Fibroblast of skin of left biceps (primary cell): ENCODE measurements around the gene MORN1.

ENCODE experiments used
- DNase-seq, 2 experiments: peaks; one replicate each; pipeline ENCODE4 v3.0.0-alpha.2; 2013; ENCODE audit warnings: low read depth in 2 of 2

Gene MORN1

DNA sequence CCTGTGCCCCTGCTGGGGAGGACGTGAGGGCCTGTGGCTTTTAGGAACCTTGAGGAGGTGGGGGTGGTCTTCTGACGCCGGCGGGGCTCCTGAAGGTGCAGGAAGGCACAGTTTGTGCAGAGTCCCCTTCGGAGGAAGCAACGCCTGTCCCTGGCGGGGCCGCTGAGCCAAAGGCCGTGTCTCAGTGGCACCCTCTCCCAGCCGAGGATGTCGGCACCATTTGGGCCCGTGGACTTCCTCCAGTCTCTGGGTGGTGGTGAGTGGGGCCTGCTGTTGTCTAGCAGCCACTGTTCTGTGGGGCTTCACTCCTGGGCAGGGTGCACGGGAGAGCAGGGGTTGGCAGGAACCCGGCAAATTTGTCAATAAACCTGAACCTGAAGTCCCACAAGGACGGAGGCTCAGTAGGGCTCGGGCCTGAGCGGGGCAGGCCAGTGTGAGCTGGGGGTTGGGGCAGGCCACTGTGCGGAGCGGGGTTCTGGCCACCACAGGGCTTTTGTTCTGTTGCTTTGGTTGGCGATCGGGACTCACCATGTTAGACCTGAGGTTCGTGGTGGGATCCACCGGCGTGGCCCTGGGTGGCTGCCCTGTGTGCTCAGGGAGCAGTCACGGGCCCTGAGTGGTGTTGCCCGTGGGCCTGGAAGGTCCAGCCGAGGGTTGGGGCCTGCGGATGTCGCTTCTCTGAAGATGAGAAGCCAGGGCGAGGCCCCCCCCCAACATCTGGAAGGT, 98.5 kb downstream of the MORN1 start:
- no peak for DNase-seq

DNA sequence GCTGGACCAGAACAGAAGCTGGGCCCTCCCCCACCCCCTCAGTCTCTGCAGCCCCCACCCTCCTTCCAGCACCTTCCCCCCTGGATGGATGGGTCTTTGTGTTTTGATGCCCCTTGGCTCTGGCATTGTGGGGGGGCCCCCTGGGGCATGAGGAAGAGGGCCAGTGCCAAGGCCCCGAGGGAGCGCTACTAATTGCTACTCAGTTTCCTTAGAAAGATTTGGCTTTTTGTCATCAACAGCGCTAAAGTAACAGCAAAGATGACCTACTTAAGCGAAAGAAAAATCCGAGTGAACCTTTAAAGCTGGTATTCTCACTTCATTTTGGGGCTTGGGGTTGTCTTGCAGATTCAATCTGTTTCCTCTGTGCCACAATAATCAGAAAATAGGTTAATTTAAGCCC, 99.8 kb downstream of the MORN1 start:
- no peak for DNase-seq

GRCh38 chr1:2290595-2291510, 100.5 kb downstream of the MORN1 start:
- DNase-seq = peak; percentile 92 to 93

DNA sequence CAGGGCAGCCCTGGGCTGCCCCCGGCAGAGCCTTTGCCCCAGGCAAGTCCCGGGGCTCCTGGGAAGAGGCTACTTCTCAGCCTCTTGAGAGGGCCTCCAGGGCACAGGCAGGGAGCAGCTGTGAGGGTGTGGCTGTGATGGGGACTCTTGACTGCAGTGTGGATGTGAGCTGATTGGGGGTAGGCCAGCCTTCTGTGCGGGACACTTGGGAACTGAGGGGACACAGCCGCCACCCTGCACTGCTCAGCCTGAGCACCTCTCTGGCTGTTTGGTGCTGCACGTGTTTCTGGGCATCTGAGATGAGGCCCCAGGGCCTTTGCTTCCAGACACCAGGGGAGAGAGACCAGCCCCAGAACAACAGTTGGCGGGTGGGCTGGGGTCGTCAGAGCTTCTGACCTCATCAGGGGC, 101.2 kb downstream of the MORN1 start:
- DNase-seq = no peak

GRCh38 chr1:2289607-2290006, 101.7 kb downstream of the MORN1 start:
- no peak for DNase-seq

DNA sequence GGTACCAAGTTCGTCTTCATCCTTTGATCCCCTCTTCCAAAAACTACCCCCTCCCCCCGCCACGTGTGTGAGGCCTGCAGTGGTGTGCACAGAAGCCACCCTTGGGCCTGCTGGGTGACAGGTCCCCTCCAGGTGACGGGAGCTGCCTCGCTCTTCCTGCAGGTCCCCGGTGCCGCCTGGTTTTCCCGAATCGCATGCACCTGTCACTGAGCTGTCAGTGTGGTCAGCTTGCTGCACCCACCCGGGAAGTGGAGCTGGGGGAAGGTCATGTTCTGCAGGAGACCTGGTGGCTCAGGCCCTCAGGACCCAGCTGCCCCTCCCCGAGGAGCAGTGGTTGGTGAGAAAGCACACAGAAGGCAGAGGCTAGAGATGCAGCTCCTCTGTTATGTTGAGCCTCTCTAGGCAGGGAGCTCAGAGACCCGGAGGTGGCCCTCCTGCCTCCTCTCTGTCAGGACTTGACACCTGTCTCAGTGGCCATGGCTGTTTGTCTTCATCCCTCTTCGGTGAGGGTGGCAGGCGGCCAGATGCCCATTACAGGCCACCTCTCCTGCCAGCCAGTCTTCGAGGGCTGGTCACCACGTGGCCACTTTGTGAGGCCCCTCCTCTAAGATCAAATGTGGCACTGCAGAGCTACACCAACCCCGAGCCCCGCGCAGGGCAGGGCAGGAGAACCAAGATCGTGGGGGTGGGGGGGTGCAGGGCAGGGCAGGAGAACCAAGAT, 102.4 kb downstream of the MORN1 start:
- no peak for DNase-seq

GRCh38 chr1:2288311-2288710, 103.0 kb downstream of the MORN1 start:
- DNase-seq = no peak

- no peak for DNase-seq
Measured at GRCh38 chr1:2287649-2288048, 103.7 kb downstream of the MORN1 start.

GRCh38 chr1:2286923-2287322, 104.4 kb downstream of the MORN1 start:
- no peak for DNase-seq

DNA sequence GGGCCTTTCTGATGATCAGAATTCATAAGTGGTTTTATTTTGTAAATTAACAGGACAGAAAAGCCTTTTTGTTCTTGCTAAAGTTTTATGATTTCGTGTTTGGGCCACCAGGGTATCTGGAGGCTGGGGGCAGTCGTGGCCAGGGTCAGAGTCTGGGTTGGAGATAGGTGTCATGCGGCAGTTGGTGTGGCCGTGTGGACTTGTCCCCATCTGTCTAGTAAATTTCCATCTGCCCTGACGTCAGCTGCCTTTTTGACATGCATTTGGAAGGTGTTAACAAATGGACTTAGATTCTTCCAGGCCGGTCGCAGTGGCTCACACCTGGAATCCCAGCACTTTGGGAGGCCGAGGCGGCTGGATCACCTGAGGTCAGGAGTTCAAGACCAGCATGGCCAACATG, 106.4 kb downstream of the MORN1 start:
- no peak for DNase-seq

DNA sequence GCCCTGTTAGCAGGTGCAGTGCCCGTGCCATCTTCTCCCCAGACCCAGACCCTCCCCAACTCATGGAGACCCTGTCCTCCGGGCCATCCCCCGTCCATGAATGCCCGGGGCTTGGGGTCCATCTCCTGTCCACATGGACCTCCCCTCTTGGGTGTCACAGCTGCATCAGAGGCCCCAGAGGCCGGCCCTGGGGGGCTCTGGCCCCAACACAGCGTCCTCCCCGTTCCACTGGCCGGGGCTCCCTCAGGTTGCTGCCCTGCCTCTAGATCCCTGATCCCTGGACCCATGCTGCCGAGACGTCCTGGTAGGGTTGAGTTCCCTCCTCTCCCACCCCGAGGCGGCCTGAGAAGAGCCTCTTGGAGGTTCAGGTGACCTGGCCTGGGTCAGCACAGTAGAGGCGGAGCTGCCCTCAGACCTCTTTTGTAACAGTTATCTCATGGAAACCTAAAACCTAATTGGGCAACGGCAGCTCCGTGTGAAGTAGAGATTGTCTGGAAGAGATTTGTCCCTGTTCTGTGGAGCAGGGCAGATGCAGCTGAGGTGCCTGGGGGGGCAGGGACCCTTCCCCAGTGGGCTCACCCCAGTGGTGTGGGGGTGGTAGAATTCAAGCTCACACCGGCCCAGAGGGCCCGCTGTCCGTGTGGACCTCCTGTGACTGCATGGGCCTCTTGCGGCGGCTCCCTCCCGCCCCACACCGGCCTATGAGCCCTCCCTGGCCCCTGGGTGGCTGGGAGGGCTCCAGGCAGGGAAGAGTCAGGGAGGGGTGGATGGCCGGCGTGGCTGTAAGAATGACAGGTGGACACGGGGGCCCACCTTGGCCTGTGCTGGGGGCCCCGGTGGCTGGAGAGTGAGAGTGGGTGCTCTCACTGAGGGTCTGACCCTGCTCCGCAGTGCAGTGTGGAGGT, 107.1 kb downstream of the MORN1 start:
- no peak for DNase-seq

DNA sequence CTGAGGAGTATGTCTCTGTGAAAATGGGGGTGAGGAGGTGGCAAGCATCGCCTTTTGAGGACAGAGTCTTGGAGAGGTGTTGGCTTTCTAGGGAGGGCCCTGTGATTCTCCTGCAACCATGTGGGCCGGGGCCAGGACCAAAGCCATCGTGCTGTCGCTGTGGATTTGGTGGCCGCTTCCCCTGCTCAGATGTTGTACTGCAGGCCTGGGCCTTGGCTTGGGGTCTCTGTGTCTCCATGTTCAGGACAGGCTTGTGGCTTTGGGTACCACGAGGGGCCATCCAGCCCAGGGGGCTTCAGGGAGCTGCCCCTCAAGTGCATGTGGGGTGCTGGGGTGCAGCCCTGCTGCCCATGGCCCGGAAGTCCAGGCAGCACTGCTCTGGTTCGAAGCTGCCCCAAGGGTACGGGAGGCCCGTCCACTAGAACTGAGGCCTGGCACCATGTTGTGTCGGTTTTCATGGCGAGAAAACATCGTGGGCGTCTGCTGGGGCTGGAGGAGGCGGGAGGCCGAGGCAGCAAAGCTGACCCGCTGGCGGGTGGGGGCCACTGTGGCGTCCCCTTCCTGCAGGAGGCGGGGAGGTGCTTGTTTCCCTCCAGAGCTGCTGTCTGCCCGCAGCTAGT, 107.9 kb downstream of the MORN1 start:
- DNase-seq = no peak

- DNase-seq = no peak
Measured at GRCh38 chr1:2282556-2283270, 108.6 kb downstream of the MORN1 start.

GRCh38 chr1:2279817-2280216, 111.5 kb downstream of the MORN1 start:
- no peak for DNase-seq

DNA sequence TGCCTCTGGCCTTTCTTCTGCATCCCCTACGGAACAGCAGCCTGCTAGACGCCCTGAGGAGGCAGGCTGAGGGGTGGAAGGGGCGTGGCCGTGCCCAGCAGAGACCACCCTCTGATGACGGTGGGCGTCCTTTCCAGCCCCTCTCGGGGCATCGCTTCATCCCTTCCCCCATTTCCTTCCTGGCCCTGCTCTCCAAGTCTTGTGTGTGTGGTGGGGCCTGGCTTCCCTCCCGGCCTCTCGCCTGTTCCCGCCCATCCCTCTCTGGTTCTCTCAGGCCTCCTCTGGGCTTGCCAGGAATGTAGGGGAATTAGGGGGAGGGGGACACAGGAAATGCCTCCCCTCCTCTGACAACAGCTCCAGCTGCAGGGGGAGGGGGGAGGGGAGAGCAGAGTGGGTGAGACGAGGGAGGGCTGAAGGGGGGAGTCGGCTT, 112.1 kb downstream of the MORN1 start:
- DNase-seq = peak; percentile 99

DNA sequence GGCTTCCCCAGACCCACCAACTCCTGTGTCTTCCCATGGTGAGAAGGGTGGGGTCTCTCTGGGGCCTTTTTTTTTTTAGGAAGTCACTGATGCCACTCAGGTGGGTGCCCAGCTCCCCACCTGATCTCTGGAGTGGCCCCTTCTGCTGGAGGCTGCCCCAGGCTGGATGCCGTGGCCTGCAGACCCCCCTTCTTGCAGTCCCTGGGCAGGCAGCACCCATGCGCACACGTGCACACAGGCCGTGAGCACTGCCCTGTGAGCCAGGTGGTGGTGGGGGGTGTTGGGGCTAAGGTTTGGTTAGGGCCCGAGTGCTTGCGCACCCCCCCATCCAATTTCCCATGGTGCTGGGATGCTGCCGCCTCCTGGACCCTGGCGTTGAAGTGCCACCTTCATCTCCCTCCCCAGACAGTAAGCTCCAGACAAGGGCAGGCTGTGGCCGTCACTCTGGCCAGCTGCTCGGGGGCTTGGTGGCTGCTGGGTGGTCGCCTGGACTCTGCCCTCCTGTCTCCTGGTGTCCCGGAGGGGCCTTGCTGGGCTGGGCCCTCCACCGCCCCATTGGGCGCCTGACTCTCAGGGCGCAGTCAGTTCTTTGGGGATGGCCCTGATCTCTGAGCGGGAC, 112.7 kb downstream of the MORN1 start:
- DNase-seq = no peak

DNA sequence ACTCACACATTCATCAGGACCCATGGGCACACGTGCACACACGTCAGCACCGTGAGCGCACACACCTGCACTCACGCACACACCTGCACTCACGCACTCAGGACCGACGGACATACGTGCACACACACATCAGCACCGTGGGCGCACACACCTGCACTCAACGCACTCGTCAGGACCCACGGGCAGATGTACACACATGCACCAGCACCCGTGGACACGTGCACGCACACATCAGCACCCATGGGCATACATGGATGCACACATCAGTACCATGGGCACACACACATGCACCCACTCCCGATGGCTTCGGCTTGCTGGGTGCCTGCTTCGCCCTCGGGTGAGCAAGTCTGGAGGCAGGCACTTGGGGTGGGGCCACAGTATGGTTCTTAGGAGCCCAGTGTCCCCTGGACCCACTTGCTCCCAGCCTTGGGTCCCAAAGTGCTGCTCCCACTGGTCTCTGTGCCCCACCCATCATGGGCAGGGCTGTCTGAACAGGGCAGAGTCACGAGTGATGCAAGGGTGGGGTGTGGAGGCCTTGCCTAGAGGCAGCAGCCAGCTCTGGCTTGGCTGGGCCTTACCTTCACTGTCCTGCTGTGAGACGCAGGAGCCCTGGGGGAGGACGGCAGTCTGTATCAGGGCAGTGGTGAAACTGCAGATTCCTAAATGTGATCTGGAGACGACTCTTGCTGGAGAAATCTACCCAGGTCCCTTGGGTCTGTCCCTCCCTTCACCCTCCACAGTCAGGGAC, 113.4 kb downstream of the MORN1 start:
- DNase-seq = no peak

GRCh38 chr1:2276803-2277580, 114.4 kb downstream of the MORN1 start:
- DNase-seq = peak; percentile 41 to 42
